Endothelial cell of umbilical vein (primary cell): ENCODE data around the gene CDKN1C. TPM values are rescaled to one million over a fixed set of nuclear protein-coding genes. Genes with fewer than 3 reads are reported as not detected.

ENCODE experiments used
- BruUV-seq: library from RNA; stranded (reverse); fragments of 400-500 nt; replicated peaks from 2 replicates; lab custom pipeline; 2021; lab: Mats Ljungman, UMichigan
- CTCF ChIA-PET: fragments of 300-600, 350-600 bp; sonication (Branson Sonifier 250); formaldehyde crosslinking; loops from one replicate; lab custom pipeline; 2021; ENCODE audit warnings: antibody characterized with exemption, inconsistent platforms; lab: Charles Lee
- POLR2A ChIA-PET: fragments of 300-600, 350-600 bp; sonication (Branson Sonifier 250); formaldehyde crosslinking; loops from one replicate; lab custom pipeline; 2021; ENCODE audit warnings: antibody characterized with exemption, inconsistent platforms; lab: Charles Lee
- DNase-seq: peaks from one replicate; pipeline ENCODE4 v3.0.0-alpha.2; 2011; ENCODE audit warnings: low read depth, low spot score
- FAIRE-seq: peaks from 2 replicates; lab custom pipeline; 2011; peaks lifted over from hg19 to GRCh38; lab: Jason Lieb, UNC
- H2AFZ ChIP-seq: 2 replicates; pipeline ENCODE4 v1.6.0; 2012; ENCODE audit warnings: low read depth, low read length, control low read depth, inconsistent platforms
- H3K27ac ChIP-seq: 2 replicates; pipeline ENCODE4 v1.5.1; 2011; ENCODE audit warnings: low read depth, mild to moderate bottlenecking, control low read depth, low read length, moderate library complexity; ENCODE audit not compliant: insufficient read depth
- H3K27me3 ChIP-seq, 2 experiments: 2 replicates each; pipeline versions ENCODE4 v1.6.0 to v1.6.1; 2011; ENCODE audit warnings: low read length in 2 of 2, mixed read lengths in 1 of 2; ENCODE audit not compliant: control insufficient read depth in 2 of 2, insufficient read depth in 2 of 2
- H3K36me3 ChIP-seq, 2 experiments: 2 replicates in 1 of 2; 3 replicates in 1 of 2; pipeline ENCODE4 v1.5.1; 2011; ENCODE audit warnings: low read length in 2 of 2, mild to moderate bottlenecking in 1 of 2, moderate library complexity in 1 of 2; ENCODE audit not compliant: control insufficient read depth in 2 of 2, insufficient read depth in 2 of 2; ENCODE audit errors: extremely low read depth in 1 of 2
- H3K4me1 ChIP-seq: 3 replicates; pipeline ENCODE4 v1.5.1; 2011; ENCODE audit warnings: mild to moderate bottlenecking, low read length; ENCODE audit not compliant: control insufficient read depth, insufficient read depth; ENCODE audit errors: extremely low read depth
- H3K4me2 ChIP-seq: 2 replicates; pipeline ENCODE4 v1.6.1; 2011; ENCODE audit warnings: low read length, control low read depth, mixed read lengths; ENCODE audit not compliant: insufficient read depth
- H3K4me3 ChIP-seq, 3 experiments: fragments of 200-600 bp in 1 of 3; sonication (generic), shearing (Covaris generic) in 1 of 3; replicated peaks in 1 of 3; 2 replicates each; pipeline ENCODE4 v1.5.1; 2011 to 2016; ENCODE audit warnings: control low read depth in 3 of 3, low read length in 3 of 3, mild to moderate bottlenecking in 2 of 3, inconsistent platforms in 1 of 3, low read depth in 1 of 3, moderate library complexity in 1 of 3; ENCODE audit not compliant: insufficient read depth in 1 of 3
- H3K79me2 ChIP-seq: 2 replicates; pipeline ENCODE4 v1.6.0; 2012; ENCODE audit warnings: low read length, inconsistent platforms; ENCODE audit not compliant: control insufficient read depth, insufficient read depth
- H3K9ac ChIP-seq: replicated peaks from 2 replicates; pipeline ENCODE3; 2011; ENCODE audit warnings: low read length, control low read depth; ENCODE audit not compliant: insufficient read depth; ENCODE audit errors: extremely low read depth
- H3K9me1 ChIP-seq: replicated peaks from 3 replicates; pipeline ENCODE4 v1.6.0; 2011; ENCODE audit warnings: mild to moderate bottlenecking, low read length; ENCODE audit not compliant: control insufficient read depth, insufficient read depth; ENCODE audit errors: extremely low read depth
- H3K9me3 ChIP-seq: replicated peaks from 2 replicates; pipeline ENCODE4 v1.5.1; 2012; ENCODE audit warnings: low read length, inconsistent platforms; ENCODE audit not compliant: control insufficient read depth, insufficient read depth
- H4K20me1 ChIP-seq: replicated peaks from 2 replicates; pipeline ENCODE3; 2011; ENCODE audit warnings: mild to moderate bottlenecking, low read length; ENCODE audit not compliant: control insufficient read depth, insufficient read depth; ENCODE audit errors: extremely low read depth
- EZH2 ChIP-seq: IDR thresholded peaks from 2 replicates; pipeline ENCODE4 v1.6.1; 2012; ENCODE audit warnings: borderline replicate concordance, low read depth, mild to moderate bottlenecking, moderate library complexity, low read length, inconsistent platforms; ENCODE audit not compliant: severe bottlenecking
- FOS ChIP-seq: IDR thresholded peaks from 2 replicates; pipeline ENCODE4 v1.6.1; 2011; ENCODE audit warnings: mild to moderate bottlenecking, low read length, moderate library complexity, borderline replicate concordance; ENCODE audit not compliant: insufficient read depth
- GATA2 ChIP-seq: IDR thresholded peaks from 2 replicates; pipeline ENCODE4 v1.7.0; 2011; ENCODE audit warnings: low read depth, mild to moderate bottlenecking, moderate library complexity, mixed read lengths, low read length; ENCODE audit not compliant: insufficient read length, insufficient read depth
- JUN ChIP-seq: IDR thresholded peaks from 2 replicates; pipeline ENCODE4 v1.6.1; 2011; ENCODE audit warnings: borderline replicate concordance, low read depth; ENCODE audit not compliant: insufficient read length, insufficient read depth
- MAX ChIP-seq: IDR thresholded peaks from 2 replicates; pipeline ENCODE4 v1.6.1; 2011; ENCODE audit not compliant: insufficient read depth, insufficient read length
- MYC ChIP-seq: IDR thresholded peaks from one replicate; pipeline ENCODE4 v1.6.1; 2011; ENCODE audit warnings: mild to moderate bottlenecking, low read depth, low read length
- POLR2A ChIP-seq: IDR thresholded peaks from 2 replicates; pipeline ENCODE4 v1.6.1; 2012; ENCODE audit warnings: low read depth, mild to moderate bottlenecking, control low read depth, low read length
- POLR2AphosphoS5 ChIP-seq: IDR thresholded peaks from 2 replicates; pipeline ENCODE4 v1.6.1; 2012; ENCODE audit warnings: low read depth, mild to moderate bottlenecking, control low read depth, low read length, moderate library complexity; ENCODE audit not compliant: insufficient read depth
- dilution Hi-C: fragments of 300-500 bp; cut with MboI; formaldehyde crosslinking; loops from one replicate; pipeline ENCODE4 v1.15.0; 2019; ENCODE audit warnings: low sequenced_read_pairs; ENCODE audit not compliant: extremely low pct_ligation_motif_present
- intact Hi-C: fragments of 100-400 bp; cut with micrococcal nuclease; formaldehyde crosslinking; loops from one replicate; pipeline ENCODE4 v1.10.0; 2022
- polyA plus RNA-seq, 4 experiments: library from polyadenylated mRNA; depleted of rRNA in 3 of 4; stranded (reverse) in 3 of 4; unstranded in 1 of 4; fragments of >200 nt; gene quantifications; 2 replicates each; pipeline versions ENCODE4 v1.2.1 to v1.2.3, GENCODE V29; 2011 to 2012; ENCODE audit warnings: missing spikeins in 1 of 4
- total RNA-seq: library from RNA; stranded (reverse); gene quantifications from 2 replicates; pipeline ENCODE4 v1.2.3, GENCODE V29; 2021
- TF ChIP-seq, protein P1 (sequence below), 2 donors: IDR thresholded peaks; 1 replicate in 1 of 2; 2 replicates in 1 of 2; pipeline ENCODE4 v1.5.1; 2011; ENCODE audit warnings: low read length in 2 of 2, mild to moderate bottlenecking in 2 of 2, moderate library complexity in 2 of 2, control low read depth in 1 of 2, inconsistent platforms in 1 of 2, low read depth in 1 of 2; ENCODE audit not compliant: insufficient read depth in 1 of 2; ENCODE audit errors: extremely low read depth in 1 of 2

The CDKN1C gene
- total and polyA plus RNA-seq, 2 donors (not counting 3 experiments of a cell fraction or from before 2014, with no cell fraction given): 4.1 to 9.0 TPM

- no peak overlapping the region for H3K9ac ChIP-seq
- no TSS peak for BruUV-seq
- intact Hi-C loops (no loop called here), dilution Hi-C loops (no loop called here)
- H3K4me3 ChIP-seq: no peak overlapping the region
- H3K27me3 ChIP-seq: peaks cover 3 to 10% of the 10 kb centered on the region in 2 experiments
- H3K79me2 ChIP-seq: no peaks in the 10 kb centered on the region
- no peak overlapping the region for H2AFZ ChIP-seq
- H3K27ac ChIP-seq: no peak overlapping the region
- no peak for TF ChIP-seq POLR2AphosphoS5
- no peak for TF ChIP-seq FOS
- no peak for TF ChIP-seq POLR2A
- TF ChIP-seq, protein P1, sequence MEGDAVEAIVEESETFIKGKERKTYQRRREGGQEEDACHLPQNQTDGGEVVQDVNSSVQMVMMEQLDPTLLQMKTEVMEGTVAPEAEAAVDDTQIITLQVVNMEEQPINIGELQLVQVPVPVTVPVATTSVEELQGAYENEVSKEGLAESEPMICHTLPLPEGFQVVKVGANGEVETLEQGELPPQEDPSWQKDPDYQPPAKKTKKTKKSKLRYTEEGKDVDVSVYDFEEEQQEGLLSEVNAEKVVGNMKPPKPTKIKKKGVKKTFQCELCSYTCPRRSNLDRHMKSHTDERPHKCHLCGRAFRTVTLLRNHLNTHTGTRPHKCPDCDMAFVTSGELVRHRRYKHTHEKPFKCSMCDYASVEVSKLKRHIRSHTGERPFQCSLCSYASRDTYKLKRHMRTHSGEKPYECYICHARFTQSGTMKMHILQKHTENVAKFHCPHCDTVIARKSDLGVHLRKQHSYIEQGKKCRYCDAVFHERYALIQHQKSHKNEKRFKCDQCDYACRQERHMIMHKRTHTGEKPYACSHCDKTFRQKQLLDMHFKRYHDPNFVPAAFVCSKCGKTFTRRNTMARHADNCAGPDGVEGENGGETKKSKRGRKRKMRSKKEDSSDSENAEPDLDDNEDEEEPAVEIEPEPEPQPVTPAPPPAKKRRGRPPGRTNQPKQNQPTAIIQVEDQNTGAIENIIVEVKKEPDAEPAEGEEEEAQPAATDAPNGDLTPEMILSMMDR (IDR thresholded peaks at IDR 0.05; ENCODE audit: extremely low read depth in 1 of 2, insufficient read depth in 1 of 2, low read depth in 1 of 2, low read length in 2 of 2): no peak
- TF ChIP-seq GATA2: no peak
- no peak for TF ChIP-seq MYC
- no peak for TF ChIP-seq MAX
- no peak for TF ChIP-seq JUN
- no peak for TF ChIP-seq EZH2
- no peaks in the 10 kb centered on the region for H3K9me3 ChIP-seq
- CTCF ChIA-PET: interaction anchor here (0.8 to 16.2 kb wide), 3 partner anchors 9 to 345 kb away, joined by 3 to 711 read pairs (median 4); no protein-coding TSS in a partner anchor
- DNase-seq (no peak), FAIRE-seq (no peak)
- H3K36me3 ChIP-seq: no peaks in the 10 kb centered on the region
- POLR2A ChIA-PET: no interaction called here
- H3K9me1 ChIP-seq: no peaks in the 10 kb centered on the region
- no peaks in the 10 kb centered on the region for H4K20me1 ChIP-seq
- peaks cover 1% of the 10 kb centered on the region for H3K4me1 ChIP-seq
- H3K4me2 ChIP-seq: no peak overlapping the region
These were observed 6.8 kb downstream of the CDKN1C start for GRCh38 chr11:2878782-2879181.
